H1 (cell line): ENCODE results near the gene EXT2. TPM values are rescaled to one million over a fixed set of nuclear protein-coding genes. Genes with fewer than 3 reads are reported as not detected.

Experiments used
- CTCF ChIA-PET: fragments of 300-600 bp; sonication (Branson Sonifier 250); formaldehyde crosslinking; loops from one replicate; lab custom pipeline; 2021; ENCODE audit not compliant: partially characterized antibody; lab: Charles Lee
- POLR2A ChIA-PET: fragments of 300-600 bp; sonication (Branson Sonifier 250); formaldehyde crosslinking; loops from one replicate; lab custom pipeline; 2021; ENCODE audit warnings: inconsistent platforms; ENCODE audit not compliant: partially characterized antibody; lab: Charles Lee
- DNase-seq, 2 experiments: peaks; one replicate each; pipeline versions ENCODE4 v3.0.0 to v3.0.0-alpha.2; 2010 to 2022; ENCODE audit warnings: low spot score in 2 of 2, low read depth in 1 of 2, mixed read lengths in 1 of 2
- FAIRE-seq: peaks from 2 replicates; lab custom pipeline; 2011; peaks lifted over from hg19 to GRCh38; lab: Jason Lieb, UNC
- H2AFZ ChIP-seq: 2 replicates; pipeline ENCODE4 v1.8.1; 2012; ENCODE audit warnings: low read length, inconsistent platforms
- H2AK5ac ChIP-seq: 2 replicates; pipeline ENCODE4 v1.6.1; 2013; ENCODE audit warnings: low read depth, low read length
- H2BK120ac ChIP-seq: replicated peaks from 2 replicates; pipeline ENCODE3; 2013; ENCODE audit warnings: low read depth, low read length, inconsistent platforms
- H2BK12ac ChIP-seq: 2 replicates; pipeline ENCODE4 v1.6.1; 2013; ENCODE audit warnings: low read depth, low read length
- H2BK15ac ChIP-seq: 2 replicates; pipeline ENCODE4 v1.6.1; 2013; ENCODE audit warnings: low read length
- H2BK20ac ChIP-seq: 2 replicates; pipeline ENCODE4 v1.6.1; 2013; ENCODE audit warnings: low read length
- H2BK5ac ChIP-seq: 2 replicates; pipeline ENCODE4 v1.6.1; 2013; ENCODE audit warnings: low read depth, low read length
- H3K14ac ChIP-seq: 2 replicates; pipeline ENCODE4 v1.6.1; 2013; ENCODE audit warnings: inconsistent platforms; ENCODE audit not compliant: insufficient read length
- H3K18ac ChIP-seq: 2 replicates; pipeline ENCODE4 v1.6.1; 2013; ENCODE audit warnings: low read length; ENCODE audit errors: extremely low read depth
- H3K23ac ChIP-seq: 2 replicates; pipeline ENCODE4 v1.6.1; 2013; ENCODE audit warnings: inconsistent platforms; ENCODE audit not compliant: insufficient read length
- H3K23me2 ChIP-seq: 2 replicates; pipeline ENCODE4 v1.6.1; 2013; ENCODE audit warnings: low read depth, low read length
- H3K27ac ChIP-seq: 2 replicates; pipeline ENCODE4 v1.6.1; 2011; ENCODE audit warnings: low read depth, low read length, inconsistent platforms
- H3K27me3 ChIP-seq, 4 experiments: replicated peaks in 1 of 4; 1 replicate in 1 of 4; 2 replicates in 3 of 4; pipeline versions ENCODE4 v1.6.1 to v1.8.1; 2011 to 2013; ENCODE audit warnings: low read length in 3 of 4, mild to moderate bottlenecking in 3 of 4, inconsistent platforms in 2 of 4, mixed read lengths in 2 of 4, moderate library complexity in 1 of 4; ENCODE audit not compliant: control insufficient read depth in 3 of 4, insufficient read depth in 3 of 4; ENCODE audit errors: extremely low read depth in 1 of 4
- H3K36me3 ChIP-seq, 4 experiments: 2 replicates each; pipeline versions ENCODE4 v1.6.1 to v1.8.1; 2011 to 2013; ENCODE audit warnings: mild to moderate bottlenecking in 4 of 4, low read length in 3 of 4, moderate library complexity in 2 of 4, control low read depth in 1 of 4, inconsistent platforms in 1 of 4; ENCODE audit not compliant: insufficient read depth in 4 of 4, control insufficient read depth in 2 of 4
- H3K4ac ChIP-seq: replicated peaks from 2 replicates; pipeline ENCODE3; 2013; ENCODE audit warnings: low read length, low read depth, mixed read lengths, inconsistent platforms; ENCODE audit not compliant: insufficient read length
- H3K4me1 ChIP-seq, 4 experiments: replicated peaks in 1 of 4; 1 replicate in 1 of 4; 2 replicates in 3 of 4; pipeline versions ENCODE4 v1.6.1 to v1.8.1; 2011 to 2013; ENCODE audit warnings: low read length in 3 of 4, inconsistent platforms in 2 of 4, mixed read lengths in 1 of 4; ENCODE audit not compliant: insufficient read depth in 4 of 4, control insufficient read depth in 3 of 4
- H3K4me2 ChIP-seq, 2 experiments: 2 replicates each; pipeline versions ENCODE4 v1.6.1 to v1.8.1; 2011 to 2013; ENCODE audit warnings: low read depth in 2 of 2, low read length in 2 of 2, control low read depth in 1 of 2, inconsistent platforms in 1 of 2, mild to moderate bottlenecking in 1 of 2; ENCODE audit not compliant: insufficient read depth in 1 of 2
- H3K4me3 ChIP-seq, 4 experiments: fragments of 200-600, 300-600 bp in 1 of 4; sonication (generic), shearing (Covaris generic), sonication (Bioruptor Twin) in 1 of 4; 2 replicates each; pipeline versions ENCODE4 v1.5.1 to v1.8.1; 2011 to 2016; ENCODE audit warnings: low read length in 4 of 4, low read depth in 3 of 4, control low read depth in 2 of 4, inconsistent platforms in 2 of 4, mild to moderate bottlenecking in 2 of 4, mixed read lengths in 1 of 4, moderate library complexity in 1 of 4; ENCODE audit not compliant: insufficient read depth in 2 of 4; ENCODE audit errors: extremely low read depth in 1 of 4
- H3K56ac ChIP-seq: replicated peaks from 2 replicates; pipeline ENCODE3; 2013; ENCODE audit warnings: low read depth, mild to moderate bottlenecking, mixed read lengths, low read length, inconsistent platforms; ENCODE audit not compliant: insufficient read length
- H3K79me1 ChIP-seq: 2 replicates; pipeline ENCODE4 v1.6.1; 2013; ENCODE audit warnings: low read depth, low read length, control low read depth
- H3K79me2 ChIP-seq, 2 experiments: 2 replicates each; pipeline versions ENCODE4 v1.6.1 to v1.8.1; 2012 to 2013; ENCODE audit warnings: low read length in 2 of 2, mild to moderate bottlenecking in 2 of 2, inconsistent platforms in 1 of 2; ENCODE audit not compliant: insufficient read depth in 2 of 2, control insufficient read depth in 1 of 2
- H3K9ac ChIP-seq, 4 experiments: replicated peaks in 1 of 4; 1 replicate in 1 of 4; 2 replicates in 3 of 4; pipeline versions ENCODE4 v1.6.1 to v1.8.1; 2011 to 2013; ENCODE audit warnings: low read depth in 3 of 4, low read length in 3 of 4, control low read depth in 2 of 4, mild to moderate bottlenecking in 2 of 4, moderate library complexity in 2 of 4, inconsistent platforms in 1 of 4; ENCODE audit errors: extremely low read depth in 1 of 4
- H3K9me3 ChIP-seq, 2 experiments: 2 replicates each; pipeline versions ENCODE4 v1.6.1 to v1.8.1; 2012 to 2013; ENCODE audit warnings: mild to moderate bottlenecking in 2 of 2, moderate library complexity in 2 of 2, control low read depth in 1 of 2, inconsistent platforms in 1 of 2, low read depth in 1 of 2, low read length in 1 of 2, mixed read lengths in 1 of 2; ENCODE audit not compliant: insufficient read depth in 2 of 2
- H4K20me1 ChIP-seq, 2 experiments: replicated peaks in 1 of 2; 2 replicates each; pipeline versions ENCODE3 to v1.8.1; 2011 to 2013; ENCODE audit warnings: inconsistent platforms in 2 of 2, low read length in 2 of 2, mild to moderate bottlenecking in 1 of 2; ENCODE audit not compliant: insufficient read depth in 2 of 2, control insufficient read depth in 1 of 2
- H4K5ac ChIP-seq: 2 replicates; pipeline ENCODE4 v1.6.1; 2013; ENCODE audit warnings: low read length, low read depth, mixed read lengths, inconsistent platforms; ENCODE audit not compliant: insufficient read length
- H4K8ac ChIP-seq: 2 replicates; pipeline ENCODE4 v1.8.0; 2013; ENCODE audit warnings: mild to moderate bottlenecking, moderate library complexity, low read length, inconsistent platforms; ENCODE audit not compliant: insufficient read depth; ENCODE audit errors: extremely low read depth
- H4K91ac ChIP-seq: replicated peaks from 2 replicates; pipeline ENCODE3; 2013; ENCODE audit warnings: low read length, mixed read lengths, inconsistent platforms; ENCODE audit not compliant: insufficient read length
- ASH2L ChIP-seq: fragments of 200-600, 300-600 bp; sonication (generic); IDR thresholded peaks from one replicate; pipeline ENCODE4 v1.7.1; 2017; ENCODE audit warnings: low read length
- CBX8 ChIP-seq: fragments of 300-800, 300-1000 bp; sonication (generic); IDR thresholded peaks from 2 replicates; pipeline ENCODE4 v1.7.1; 2016; ENCODE audit warnings: low read depth, low read length, borderline replicate concordance
- EGR1 ChIP-seq: IDR thresholded peaks from 2 replicates; pipeline ENCODE4 v1.6.1; 2011; ENCODE audit warnings: low read depth, low read length, borderline replicate concordance
- FOSL1 ChIP-seq: IDR thresholded peaks from 2 replicates; pipeline ENCODE4 v1.6.1; 2011; ENCODE audit warnings: mild to moderate bottlenecking, low read depth, low read length, moderate library complexity; ENCODE audit not compliant: insufficient read depth
- GABPA ChIP-seq: IDR thresholded peaks from 2 replicates; pipeline ENCODE4 v1.6.1; 2011; ENCODE audit warnings: mild to moderate bottlenecking, low read length, moderate library complexity, borderline replicate concordance; ENCODE audit not compliant: insufficient read depth
- JUND ChIP-seq: IDR thresholded peaks from 2 replicates; pipeline ENCODE4 v1.6.1; 2011; ENCODE audit warnings: mild to moderate bottlenecking, improper control_type of control experiment, low read length
- KDM1A ChIP-seq: fragments of 200-600, 300-600 bp; sonication (generic); IDR thresholded peaks from 2 replicates; pipeline ENCODE4 v1.7.1; 2016; ENCODE audit warnings: mild to moderate bottlenecking, low read length, borderline replicate concordance
- KDM5A ChIP-seq: fragments of 200-600 bp; IDR thresholded peaks from 2 replicates; pipeline ENCODE4 v1.7.1; 2012; ENCODE audit warnings: mild to moderate bottlenecking, low read length, inconsistent platforms, mixed read lengths
- NANOG ChIP-seq: IDR thresholded peaks from 2 replicates; pipeline ENCODE4 v1.6.1; 2011; ENCODE audit warnings: low read length, low read depth, mild to moderate bottlenecking, inconsistent platforms; ENCODE audit not compliant: insufficient read depth, poor library complexity, severe bottlenecking
- NRF1 ChIP-seq: IDR thresholded peaks from 2 replicates; pipeline ENCODE4 v1.6.1; 2011; ENCODE audit warnings: mild to moderate bottlenecking, low read depth, low read length, improper control_type of control experiment
- POU5F1 ChIP-seq: IDR thresholded peaks from 2 replicates; pipeline ENCODE4 v1.6.1; 2011; ENCODE audit warnings: low read depth, mild to moderate bottlenecking, low read length, moderate library complexity
- SIN3A ChIP-seq, 2 experiments: IDR thresholded peaks in 1 of 2; conservative IDR thresholded peaks in 1 of 2; 2 replicates each; pipeline ENCODE4 v1.6.1; 2011 to 2012; ENCODE audit warnings: low read length in 2 of 2, improper control_type of control experiment in 1 of 2, low read depth in 1 of 2, mild to moderate bottlenecking in 1 of 2
- SP2 ChIP-seq: IDR thresholded peaks from 2 replicates; pipeline ENCODE4 v1.6.1; 2012; ENCODE audit warnings: mild to moderate bottlenecking, low read length, inconsistent platforms
- TAF1 ChIP-seq: IDR thresholded peaks from 2 replicates; pipeline ENCODE4 v1.6.1; 2011; ENCODE audit warnings: mild to moderate bottlenecking, low read depth, low read length
- TBP ChIP-seq: IDR thresholded peaks from 2 replicates; pipeline ENCODE4 v1.6.1; 2011; ENCODE audit warnings: low read depth, low read length, improper control_type of control experiment
- TEAD4 ChIP-seq: IDR thresholded peaks from 2 replicates; pipeline ENCODE4 v1.6.1; 2012; ENCODE audit warnings: low read depth, low read length, inconsistent platforms, mixed read lengths
- WGBS, 2 experiments: shearing (Covaris generic) in 1 of 2; methylation state at CpG; one replicate each; pipeline versions ENCODE4 v1.1.6 to v1.1.7; 2013 to 2015; ENCODE audit warnings: low lambda C conversion rate in 2 of 2, mixed read lengths in 2 of 2, inconsistent platforms in 1 of 2, low coverage in 1 of 2, missing lambda C conversion rate in 1 of 2; ENCODE audit not compliant: insufficient replicate concordance in 2 of 2, insufficient coverage in 1 of 2, insufficient read length in 1 of 2; ENCODE audit errors: extremely low coverage in 1 of 2, missing lambda C conversion rate in 1 of 2; 5-methylcytosine and 5-hydroxymethylcytosine counted together
- polyA plus RNA-seq, 7 experiments: library from polyadenylated mRNA; depleted of rRNA in 3 of 7; stranded (reverse) in 5 of 7; unstranded in 2 of 7; fragments of >200 nt in 5 of 7; fragments of 200-250 nt in 2 of 7; gene quantifications; 1 replicate in 5 of 7; 2 replicates in 1 of 7; 4 replicates in 1 of 7; pipeline versions ENCODE4 v1.2.1 to v1.2.3, GENCODE V29; 2011 to 2013; ENCODE audit warnings: missing spikeins in 2 of 7, mixed read lengths in 2 of 7
- total RNA-seq: library from RNA; stranded (reverse); fragmentation: NEBNext Ultra II Directional; extraction: Animal tissue kit (Norgen Biotek cat#: 25700); gene quantifications from 2 replicates; pipeline ENCODE4 v1.2.1, GENCODE V29; 2021

EXT2 gene
- total and polyA plus RNA-seq, 2 of the 8 experiments (the other 6 are each of a cell fraction or from before 2014, with no cell fraction given): 29.8 to 42.8 TPM

GRCh38 chr11:44167046-44167445 lies 71.6 kb downstream of the EXT2 start:
- no peak overlapping the region for H3K27ac ChIP-seq
- H2BK20ac ChIP-seq: no peak overlapping the region
- H3K23ac ChIP-seq: no peak overlapping the region
- DNase-seq (no peak), FAIRE-seq (no peak)
- H4K91ac ChIP-seq: no peak overlapping the region
- no peaks in the 10 kb centered on the region for H3K27me3 ChIP-seq
- no peaks in the 10 kb centered on the region for H3K79me2 ChIP-seq
- H4K8ac ChIP-seq: no peak overlapping the region
- H2BK12ac ChIP-seq: no peak overlapping the region
- no peaks in the 10 kb centered on the region for H3K9me3 ChIP-seq
- no peak overlapping the region for H2BK15ac ChIP-seq
- peaks cover 0 to 6% (median 2%) of the 10 kb centered on the region in 4 experiments; a peak in 2 of 7 replicates for H3K4me1 ChIP-seq
- WGBS, 2 experiments: 83% methylated on average over 2 of the region's 2 CpGs; no CpG with 5 or more reads in 1 of the 2 experiments
- H3K4me2 ChIP-seq: no peak overlapping the region
- H3K56ac ChIP-seq: no peak overlapping the region
- H3K18ac ChIP-seq: no peak overlapping the region
- H4K5ac ChIP-seq: no peak overlapping the region
- H3K79me1 ChIP-seq: no peaks in the 10 kb centered on the region
- no peaks in the 10 kb centered on the region for H3K36me3 ChIP-seq
- H4K20me1 ChIP-seq: no peaks in the 10 kb centered on the region
- H3K9ac ChIP-seq: no peak overlapping the region
- H2BK5ac ChIP-seq: no peak overlapping the region
- no peak overlapping the region for H2AFZ ChIP-seq
- H3K4ac ChIP-seq: no peak overlapping the region
- H2AK5ac ChIP-seq: no peak overlapping the region
- no peak overlapping the region for H3K4me3 ChIP-seq
- ChIA-PET POLR2A (no interaction called here), CTCF (interaction anchor here (1.1 kb wide), 2 partner anchors 10 to 72 kb away, joined by 3 to 4 read pairs; partner anchors contain the start of gene EXT2)
- no peak overlapping the region for H2BK120ac ChIP-seq
- no peaks in the 10 kb centered on the region for H3K23me2 ChIP-seq
- H3K14ac ChIP-seq: no peak overlapping the region
- TF ChIP-seq NRF1: no peak
- TF ChIP-seq JUND: no peak
- no peak for TF ChIP-seq SP2
- no peak for TF ChIP-seq KDM5A
- no peak for TF ChIP-seq KDM1A
- no peak for TF ChIP-seq ASH2L
- no peak for TF ChIP-seq TAF1
- TF ChIP-seq SIN3A (conservative IDR thresholded peaks at IDR 0.05 in 1 of 2, IDR thresholded peaks at IDR 0.05 in 1 of 2; ENCODE audit: low read depth in 1 of 2, low read length in 2 of 2): no peak
- TF ChIP-seq POU5F1: no peak
- no peak for TF ChIP-seq NANOG
- TF ChIP-seq EGR1: no peak
- TF ChIP-seq TEAD4: no peak
- TF ChIP-seq CBX8: no peak
- TF ChIP-seq TBP: no peak
- no peak for TF ChIP-seq FOSL1
- no peak for TF ChIP-seq GABPA
